Vagina (tissue), 2 donors: Measurements from ENCODE around the gene MYL7. TPM values are rescaled to one million over a fixed set of nuclear protein-coding genes. Genes with fewer than 3 reads are reported as not detected.

Experiments
- DNase-seq, 2 donors: peaks; one replicate each; pipeline ENCODE4 v3.0.0-alpha.2; 2017; ENCODE audit errors: extremely low spot score in 2 of 2
- H3K27ac ChIP-seq: fragments of 200-600 bp; sonication (generic); one replicate; pipeline ENCODE4 v1.5.1; 2019
- H3K27me3 ChIP-seq: fragments of 200-600 bp; sonication (generic); one replicate; pipeline ENCODE4 v1.5.1; 2019
- H3K36me3 ChIP-seq, 2 donors: fragments of 200-600 bp; sonication (generic); one replicate each; pipeline ENCODE4 v1.5.1; 2017 to 2019
- H3K4me1 ChIP-seq: fragments of 200-600 bp; sonication (generic); one replicate; pipeline ENCODE4 v1.5.1; 2019
- H3K4me3 ChIP-seq, 2 donors: fragments of 200-600 bp; sonication (generic); 1 replicate in 1 of 2; 2 replicates in 1 of 2; pipeline ENCODE4 v1.5.1; 2016 to 2019
- H3K9me3 ChIP-seq: fragments of 200-600 bp; sonication (generic); one replicate; pipeline ENCODE4 v1.5.1; 2019
- POLR2A ChIP-seq, 2 donors: fragments of 450-650 bp; IDR thresholded peaks; one replicate each; pipeline ENCODE4 v1.6.1; 2017; ENCODE audit warnings: antibody characterized with exemption in 2 of 2, mild to moderate bottlenecking in 2 of 2, moderate library complexity in 2 of 2
- POLR2AphosphoS5 ChIP-seq, 2 donors: sonication (generic); formaldehyde crosslinking; IDR thresholded peaks; one replicate each; pipeline ENCODE4 v1.9.0; 2017; ENCODE audit warnings: antibody characterized with exemption in 2 of 2, mild to moderate bottlenecking in 2 of 2, low read depth in 1 of 2; ENCODE audit not compliant: insufficient read depth in 1 of 2
- intact Hi-C: fragments of 100-400 bp; cut with DNase I; formaldehyde crosslinking; loops from one replicate; pipeline ENCODE4 v1.15.1; 2023
- total RNA-seq: library from RNA; depleted of rRNA; stranded (reverse); fragments of >200 nt; gene quantifications from one replicate; pipeline ENCODE4 v1.2.3, GENCODE V29; 2016
- TF ChIP-seq, protein P1 (sequence below), 3 experiments: fragments of 450-650 bp in 2 of 3; fragments of 200-600 bp in 1 of 3; sonication (generic) in 1 of 3; IDR thresholded peaks; one replicate each; pipeline ENCODE4 v1.5.1; 2017 to 2019; ENCODE audit warnings: antibody characterized with exemption in 3 of 3, mild to moderate bottlenecking in 2 of 3, moderate library complexity in 2 of 3

The MYL7 gene
- total RNA-seq, 1 donor from 2014 or later = not detected

DNA sequence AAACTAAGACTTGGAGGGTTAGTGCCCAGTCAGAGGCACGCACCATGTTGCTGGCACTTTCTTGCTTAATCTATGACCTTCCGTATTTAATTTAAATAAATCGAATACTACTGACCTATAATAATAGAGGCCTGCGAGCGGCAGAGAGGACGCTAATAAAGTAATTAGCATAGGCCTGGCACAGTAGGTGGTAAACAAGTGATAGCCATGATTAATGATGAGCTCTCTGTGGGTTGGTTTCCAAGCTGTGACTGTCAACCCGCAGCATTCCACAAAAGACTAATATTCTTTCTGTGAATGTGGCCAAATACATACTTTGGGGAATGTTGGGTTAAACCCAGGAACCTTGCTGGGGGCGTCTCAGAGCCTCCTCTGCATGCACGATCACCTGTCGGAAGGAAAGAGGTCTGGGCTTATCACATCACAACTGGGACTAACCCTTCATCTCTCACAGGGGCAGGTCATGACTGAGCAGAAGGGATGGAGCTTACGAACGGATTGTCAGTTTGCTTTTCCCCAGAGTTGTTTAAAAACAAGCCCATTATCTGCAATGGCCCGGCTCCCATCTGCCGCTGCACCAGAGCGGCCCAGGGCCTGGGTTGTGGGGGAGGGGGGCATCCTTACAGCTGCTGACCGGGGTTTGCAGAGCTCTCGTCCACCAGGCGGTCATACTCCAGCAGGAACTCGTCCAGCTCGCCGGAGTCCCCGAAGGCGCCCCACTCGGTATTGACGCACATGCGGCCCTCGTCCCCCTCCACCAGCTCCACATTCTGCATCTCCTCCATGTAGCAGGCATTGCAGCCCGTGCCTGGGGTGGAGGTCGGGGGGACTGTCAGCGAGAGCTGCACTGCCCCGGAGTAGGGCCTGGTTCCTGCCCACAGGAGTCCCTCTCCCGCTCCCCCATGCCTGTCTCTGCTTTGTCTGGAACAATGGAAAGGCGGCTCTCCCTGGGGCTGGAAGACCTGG is 6.2 kb upstream of the MYL7 start:
- Histone ChIP-seq H3K27ac (no peak overlapping the region), H3K36me3 (no peaks in the 10 kb centered on the region), H3K27me3 (no peaks in the 10 kb centered on the region), H3K9me3 (no peaks in the 10 kb centered on the region), H3K4me1 (peaks cover 31% of the 10 kb centered on the region), H3K4me3 (no peak overlapping the region)
- DNase-seq = no peak
- intact Hi-C loops = no loop called here
- TF ChIP-seq, protein P1, sequence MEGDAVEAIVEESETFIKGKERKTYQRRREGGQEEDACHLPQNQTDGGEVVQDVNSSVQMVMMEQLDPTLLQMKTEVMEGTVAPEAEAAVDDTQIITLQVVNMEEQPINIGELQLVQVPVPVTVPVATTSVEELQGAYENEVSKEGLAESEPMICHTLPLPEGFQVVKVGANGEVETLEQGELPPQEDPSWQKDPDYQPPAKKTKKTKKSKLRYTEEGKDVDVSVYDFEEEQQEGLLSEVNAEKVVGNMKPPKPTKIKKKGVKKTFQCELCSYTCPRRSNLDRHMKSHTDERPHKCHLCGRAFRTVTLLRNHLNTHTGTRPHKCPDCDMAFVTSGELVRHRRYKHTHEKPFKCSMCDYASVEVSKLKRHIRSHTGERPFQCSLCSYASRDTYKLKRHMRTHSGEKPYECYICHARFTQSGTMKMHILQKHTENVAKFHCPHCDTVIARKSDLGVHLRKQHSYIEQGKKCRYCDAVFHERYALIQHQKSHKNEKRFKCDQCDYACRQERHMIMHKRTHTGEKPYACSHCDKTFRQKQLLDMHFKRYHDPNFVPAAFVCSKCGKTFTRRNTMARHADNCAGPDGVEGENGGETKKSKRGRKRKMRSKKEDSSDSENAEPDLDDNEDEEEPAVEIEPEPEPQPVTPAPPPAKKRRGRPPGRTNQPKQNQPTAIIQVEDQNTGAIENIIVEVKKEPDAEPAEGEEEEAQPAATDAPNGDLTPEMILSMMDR (IDR thresholded peaks at IDR 0.05) = no peak
- TF ChIP-seq POLR2AphosphoS5 (IDR thresholded peaks at IDR 0.05; ENCODE audit: insufficient read depth in 1 of 2, low read depth in 1 of 2) (no peak), POLR2A (IDR thresholded peaks at IDR 0.05) (no peak)

DNA sequence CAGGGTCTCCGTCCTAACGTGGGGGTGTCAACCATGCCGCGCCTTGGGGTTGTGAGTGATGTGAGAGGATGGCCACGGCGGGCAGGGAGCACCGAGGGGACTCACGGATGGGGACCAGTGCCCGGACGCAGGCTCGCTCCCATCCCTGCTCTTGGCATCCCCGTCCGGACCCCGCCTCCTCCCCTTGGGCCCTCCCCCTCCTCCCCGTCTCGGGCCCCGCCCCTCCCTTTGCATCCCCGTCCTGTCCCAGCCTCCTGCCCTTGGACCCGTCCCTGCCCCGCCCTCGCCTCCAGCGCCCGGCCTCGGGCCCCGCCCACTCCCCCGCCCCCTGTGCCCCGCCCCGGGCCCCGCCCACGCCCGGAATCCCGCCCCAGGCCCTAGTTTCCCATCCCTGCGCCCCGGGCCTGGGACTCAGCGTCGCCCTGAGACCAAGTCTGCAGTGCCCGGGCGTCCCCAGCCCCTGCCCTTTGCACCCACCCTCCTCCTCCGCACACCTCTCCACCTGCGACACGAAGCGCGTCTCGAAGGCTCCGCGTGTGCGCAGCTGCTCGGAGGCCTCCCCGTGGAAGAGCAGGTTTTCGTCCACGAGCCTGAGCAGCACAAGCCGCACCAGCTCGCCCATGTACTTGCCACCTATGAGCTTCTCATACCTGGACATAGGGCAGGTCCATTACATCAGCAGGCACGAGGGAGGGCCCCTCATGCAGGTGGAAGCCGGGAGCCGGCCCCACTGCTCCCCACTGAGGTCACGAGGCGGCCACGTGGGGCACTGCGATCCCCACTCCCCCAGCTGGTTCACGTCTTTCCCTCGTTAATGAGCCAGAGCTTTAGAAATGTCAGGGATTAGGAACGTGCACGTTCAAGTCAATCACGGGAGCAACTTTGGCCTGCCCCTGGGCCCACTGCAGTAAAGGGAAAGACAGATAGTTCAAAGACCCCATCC is 5.1 kb upstream of the MYL7 start:
- TF ChIP-seq POLR2AphosphoS5 (IDR thresholded peaks at IDR 0.05; ENCODE audit: insufficient read depth in 1 of 2, low read depth in 1 of 2) (peak in 1 of 2 donors; percentile 56), POLR2A (IDR thresholded peaks at IDR 0.05) (no peak)
- Histone ChIP-seq H3K9me3 (no peaks in the 10 kb centered on the region), H3K4me3 (peak overlapping the region; percentile 41 to 70), H3K27me3 (no peaks in the 10 kb centered on the region), H3K36me3 (no peaks in the 10 kb centered on the region), H3K4me1 (peaks cover 31% of the 10 kb centered on the region), H3K27ac (peak overlapping the region; percentile 60)
- no peak for DNase-seq
- intact Hi-C loops = no loop called here

DNA sequence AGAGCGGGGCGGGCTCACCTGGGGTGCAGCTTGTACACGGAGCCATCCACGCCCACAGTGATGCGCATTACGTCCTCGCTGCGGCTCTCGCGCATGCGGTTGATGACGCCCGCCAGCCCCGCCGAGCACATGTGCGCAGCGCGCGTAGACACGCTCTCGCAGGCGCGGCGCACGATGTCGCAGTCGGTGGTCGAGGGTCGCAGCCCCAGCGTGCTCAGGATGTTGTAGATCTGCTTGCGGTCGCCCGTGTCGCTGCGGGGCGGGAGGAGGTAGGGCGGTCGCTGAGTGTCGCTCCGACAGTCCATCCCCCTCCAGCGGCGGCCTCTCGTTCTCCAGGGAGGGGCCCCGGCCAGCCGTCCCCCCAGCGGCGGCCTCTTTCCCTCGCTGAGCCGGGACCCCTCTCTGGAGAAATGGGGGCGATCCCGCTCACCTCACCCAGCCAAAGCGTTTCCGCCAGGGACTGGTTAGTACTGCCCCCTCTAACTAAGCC is 4.4 kb upstream of the MYL7 start:
- Histone ChIP-seq H3K27me3 (no peaks in the 10 kb centered on the region), H3K36me3 (no peaks in the 10 kb centered on the region), H3K9me3 (no peaks in the 10 kb centered on the region), H3K4me3 (peak overlapping the region; percentile 41 to 70), H3K27ac (no peak overlapping the region), H3K4me1 (peaks cover 29% of the 10 kb centered on the region)
- intact Hi-C loops = no loop called here
- TF ChIP-seq POLR2A (IDR thresholded peaks at IDR 0.05) (no peak), POLR2AphosphoS5 (IDR thresholded peaks at IDR 0.05; ENCODE audit: insufficient read depth in 1 of 2, low read depth in 1 of 2) (no peak)
- TF ChIP-seq, protein P1 (IDR thresholded peaks at IDR 0.05) = no peak
- DNase-seq = no peak

DNA sequence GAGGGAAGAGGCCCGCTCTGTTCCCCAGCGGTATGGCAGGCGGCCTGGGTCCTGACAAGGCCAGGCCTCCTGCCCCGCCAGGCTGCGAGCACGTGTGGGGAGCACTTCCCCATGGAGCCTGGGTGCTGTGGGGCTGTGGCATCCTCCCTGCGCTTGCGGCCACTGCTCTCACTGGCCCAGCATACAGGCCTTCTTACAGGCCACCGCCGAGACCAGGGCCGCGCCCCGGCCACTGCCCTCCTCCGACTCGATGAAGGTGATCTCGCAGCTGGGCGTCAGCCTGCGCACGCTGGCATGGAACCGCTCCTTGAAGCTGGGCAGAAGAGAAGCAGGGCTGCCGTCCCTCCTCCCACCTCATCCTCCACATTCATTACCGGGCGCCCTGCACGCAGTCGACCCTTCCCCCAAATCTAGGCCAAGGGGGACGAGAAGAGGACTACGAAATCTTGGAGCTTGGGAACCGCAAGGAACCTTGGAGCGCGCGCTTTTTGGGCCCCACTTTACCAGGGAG is 3.9 kb upstream of the MYL7 start:
- TF ChIP-seq, protein P1 (IDR thresholded peaks at IDR 0.05) = no peak
- TF ChIP-seq POLR2AphosphoS5 (IDR thresholded peaks at IDR 0.05; ENCODE audit: insufficient read depth in 1 of 2, low read depth in 1 of 2) (no peak), POLR2A (IDR thresholded peaks at IDR 0.05) (no peak)
- intact Hi-C loops = no loop called here
- no peak overlapping the region for H3K27ac ChIP-seq
- peaks cover 24% of the 10 kb centered on the region for H3K4me1 ChIP-seq
- H3K9me3 ChIP-seq = no peaks in the 10 kb centered on the region
- no peak for DNase-seq
- H3K27me3 ChIP-seq = no peaks in the 10 kb centered on the region
- no peaks in the 10 kb centered on the region for H3K36me3 ChIP-seq
- peak overlapping the region; percentile 41 to 70 for H3K4me3 ChIP-seq

DNA sequence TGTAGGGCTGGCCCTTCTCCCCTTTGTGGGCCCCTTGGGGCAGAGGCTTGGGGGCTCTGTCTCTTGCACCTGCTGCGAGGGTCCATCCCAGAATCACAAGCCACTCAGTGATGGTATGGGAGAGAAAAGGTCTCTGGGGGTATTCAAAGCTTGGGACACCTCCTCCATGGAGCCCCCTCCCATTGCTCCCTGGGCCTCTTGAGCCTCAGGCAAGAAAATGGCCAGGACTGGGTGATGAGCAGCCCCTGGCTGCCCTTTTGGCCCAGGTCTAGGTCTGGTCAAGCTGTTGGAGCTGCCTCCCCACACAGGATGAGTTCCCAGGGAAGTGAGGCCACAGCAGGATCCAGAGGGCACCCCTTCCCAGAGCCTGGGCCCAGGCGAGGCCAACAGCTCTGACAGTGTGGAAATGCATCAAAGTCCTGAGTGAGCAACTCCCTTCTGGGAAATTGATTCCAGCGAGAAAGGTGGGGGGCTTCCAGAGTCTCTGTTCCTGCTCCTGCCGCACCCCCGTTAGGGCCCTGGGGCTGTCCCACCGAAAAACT is 3.4 kb upstream of the MYL7 start:
- H3K4me3 ChIP-seq = no peak overlapping the region
- no peak overlapping the region for H3K27ac ChIP-seq
- H3K9me3 ChIP-seq = no peaks in the 10 kb centered on the region
- no peak for DNase-seq
- no peaks in the 10 kb centered on the region for H3K27me3 ChIP-seq
- intact Hi-C loops = no loop called here
- no peaks in the 10 kb centered on the region for H3K36me3 ChIP-seq
- TF ChIP-seq, protein P1 (IDR thresholded peaks at IDR 0.05) = no peak
- TF ChIP-seq POLR2AphosphoS5 (IDR thresholded peaks at IDR 0.05; ENCODE audit: insufficient read depth in 1 of 2, low read depth in 1 of 2) = no peak
- no peak for TF ChIP-seq POLR2A (IDR thresholded peaks at IDR 0.05)
- H3K4me1 ChIP-seq = peaks cover 20% of the 10 kb centered on the region
